Mesendoderm (in vitro differentiated cells): ENCODE results near the gene PKNOX2.

ENCODE experiments used
- DNase-seq: peaks from one replicate; pipeline ENCODE4 v3.0.0; 2013
- H2AK5ac ChIP-seq: 2 replicates; pipeline ENCODE4 v1.6.1; 2013; ENCODE audit warnings: low read length, inconsistent platforms
- H2BK120ac ChIP-seq: 2 replicates; pipeline ENCODE4 v1.6.1; 2013; ENCODE audit warnings: low read depth, mild to moderate bottlenecking, low read length, moderate library complexity, mixed read lengths
- H2BK15ac ChIP-seq: replicated peaks from 2 replicates; pipeline ENCODE4 v1.6.1; 2013; ENCODE audit warnings: low read depth, mild to moderate bottlenecking, moderate library complexity
- H2BK5ac ChIP-seq: 2 replicates; pipeline ENCODE4 v1.6.1; 2013; ENCODE audit warnings: low read length, inconsistent platforms
- H3K18ac ChIP-seq: 2 replicates; pipeline ENCODE4 v1.6.1; 2013; ENCODE audit warnings: mild to moderate bottlenecking, low read length, mixed read lengths
- H3K23ac ChIP-seq: one replicate; pipeline ENCODE4 v1.6.1; 2013; ENCODE audit warnings: low read length
- H3K27ac ChIP-seq: 2 replicates; pipeline ENCODE4 v1.5.1; 2013; ENCODE audit warnings: low read depth, mild to moderate bottlenecking, inconsistent platforms, low read length, moderate library complexity
- H3K27me3 ChIP-seq: 2 replicates; pipeline ENCODE4 v1.6.1; 2013; ENCODE audit warnings: low read length, control low read depth, mild to moderate bottlenecking, inconsistent platforms; ENCODE audit not compliant: insufficient read depth, poor library complexity
- H3K36me3 ChIP-seq: 2 replicates; pipeline ENCODE4 v1.6.1; 2013; ENCODE audit warnings: low read length, inconsistent platforms; ENCODE audit not compliant: control insufficient read depth, insufficient read depth
- H3K4ac ChIP-seq: one replicate; pipeline ENCODE4 v1.6.1; 2013; ENCODE audit warnings: low read depth, mild to moderate bottlenecking, low read length, moderate library complexity
- H3K4me1 ChIP-seq: 2 replicates; pipeline ENCODE4 v1.6.1; 2013; ENCODE audit warnings: low read depth, low read length, inconsistent platforms; ENCODE audit not compliant: control insufficient read depth
- H3K4me2 ChIP-seq: 2 replicates; pipeline ENCODE4 v1.6.1; 2013; ENCODE audit warnings: low read length
- H3K4me3 ChIP-seq: 2 replicates; pipeline ENCODE4 v1.5.1; 2013; ENCODE audit warnings: mild to moderate bottlenecking, low read length
- H3K56ac ChIP-seq: one replicate; pipeline ENCODE4 v1.6.1; 2013; ENCODE audit warnings: low read length
- H3K79me1 ChIP-seq: 2 replicates; pipeline ENCODE4 v1.6.1; 2013; ENCODE audit warnings: low read length, inconsistent platforms
- H3K79me2 ChIP-seq: 2 replicates; pipeline ENCODE4 v1.6.1; 2013; ENCODE audit warnings: mild to moderate bottlenecking, low read length; ENCODE audit not compliant: control insufficient read depth, insufficient read depth
- H3K9ac ChIP-seq: 2 replicates; pipeline ENCODE4 v1.6.1; 2013; ENCODE audit warnings: low read length, inconsistent platforms
- H4K5ac ChIP-seq: one replicate; pipeline ENCODE4 v1.6.1; 2013; ENCODE audit warnings: low read length
- H4K8ac ChIP-seq: one replicate; pipeline ENCODE4 v1.6.1; 2013; ENCODE audit warnings: low read depth, mild to moderate bottlenecking, control low read depth, low read length, moderate library complexity
- WGBS: extraction: QIAGEN DNeasy Blood & Tissue Kit; methylation state at CpG from one replicate; pipeline ENCODE4 v1.1.7; 2013; ENCODE audit warnings: low lambda C conversion rate, missing lambda C conversion rate; ENCODE audit not compliant: insufficient coverage; ENCODE audit errors: extremely low coverage; 5-methylcytosine and 5-hydroxymethylcytosine counted together

The PKNOX2 gene

GRCh38 chr11:125224391-125225021, 60.0 kb downstream of the PKNOX2 start:
- H3K4ac ChIP-seq = no peak overlapping the region
- H3K79me2 ChIP-seq = no peaks in the 10 kb centered on the region
- no peak overlapping the region for H2AK5ac ChIP-seq
- no peaks in the 10 kb centered on the region for H3K27me3 ChIP-seq
- WGBS = no CpG with 5 or more reads among the region's 15 CpGs
- no peak overlapping the region for H3K27ac ChIP-seq
- no peak overlapping the region for H3K23ac ChIP-seq
- H3K4me3 ChIP-seq = no peak overlapping the region
- H4K8ac ChIP-seq = no peak overlapping the region
- no peak overlapping the region for H3K4me2 ChIP-seq
- H3K9ac ChIP-seq = peak overlapping the region; percentile 10
- no peak overlapping the region for H3K18ac ChIP-seq
- no peak overlapping the region for H2BK15ac ChIP-seq
- DNase-seq = peak; percentile 77
- peaks cover 12% of the 10 kb centered on the region for H3K4me1 ChIP-seq
- peak overlapping the region; percentile 66 for H3K56ac ChIP-seq
- H4K5ac ChIP-seq = no peak overlapping the region
- no peak overlapping the region for H2BK5ac ChIP-seq
- no peaks in the 10 kb centered on the region for H3K36me3 ChIP-seq
- H3K79me1 ChIP-seq = no peaks in the 10 kb centered on the region
- H2BK120ac ChIP-seq = no peak overlapping the region

GRCh38 chr11:125225401-125225800, 60.9 kb downstream of the PKNOX2 start:
- Histone ChIP-seq H2AK5ac (no peak overlapping the region), H4K8ac (no peak overlapping the region), H3K4me2 (no peak overlapping the region), H3K23ac (no peak overlapping the region), H3K79me1 (no peaks in the 10 kb centered on the region), H2BK15ac (no peak overlapping the region), H3K79me2 (no peaks in the 10 kb centered on the region), H3K9ac (no peak overlapping the region), H3K36me3 (no peaks in the 10 kb centered on the region), H2BK5ac (no peak overlapping the region), H4K5ac (no peak overlapping the region), H3K4ac (no peak overlapping the region), H3K27ac (no peak overlapping the region), H2BK120ac (no peak overlapping the region), H3K56ac (no peak overlapping the region), H3K27me3 (no peaks in the 10 kb centered on the region), H3K4me3 (no peak overlapping the region), H3K18ac (no peak overlapping the region), H3K4me1 (peaks cover 12% of the 10 kb centered on the region)
- DNase-seq = no peak
- WGBS = no CpG with 5 or more reads among the region's 2 CpGs

DNA sequence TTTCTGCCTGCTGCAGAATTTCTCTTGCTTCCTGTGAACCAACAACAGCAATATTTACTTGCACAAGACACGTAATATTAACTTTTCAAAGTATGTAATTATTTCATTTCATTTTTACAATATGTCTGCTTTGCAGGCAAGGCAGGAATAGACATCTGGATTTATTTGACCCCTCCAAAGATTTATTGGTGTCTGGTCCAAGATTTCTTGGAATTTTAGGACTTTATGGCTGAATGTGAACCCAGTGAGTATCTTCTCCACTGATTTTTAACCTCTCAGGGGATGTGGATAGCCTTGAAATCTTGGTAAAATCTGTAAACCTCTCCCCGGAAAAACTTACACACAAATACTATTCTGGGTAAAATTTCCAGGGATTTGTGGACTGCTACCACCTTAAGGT, 61.5 kb downstream of the PKNOX2 start:
- WGBS = no CpG with 5 or more reads among the region's 2 CpGs
- Histone ChIP-seq H3K4me1 (peaks cover 12% of the 10 kb centered on the region), H4K5ac (no peak overlapping the region)

DNA sequence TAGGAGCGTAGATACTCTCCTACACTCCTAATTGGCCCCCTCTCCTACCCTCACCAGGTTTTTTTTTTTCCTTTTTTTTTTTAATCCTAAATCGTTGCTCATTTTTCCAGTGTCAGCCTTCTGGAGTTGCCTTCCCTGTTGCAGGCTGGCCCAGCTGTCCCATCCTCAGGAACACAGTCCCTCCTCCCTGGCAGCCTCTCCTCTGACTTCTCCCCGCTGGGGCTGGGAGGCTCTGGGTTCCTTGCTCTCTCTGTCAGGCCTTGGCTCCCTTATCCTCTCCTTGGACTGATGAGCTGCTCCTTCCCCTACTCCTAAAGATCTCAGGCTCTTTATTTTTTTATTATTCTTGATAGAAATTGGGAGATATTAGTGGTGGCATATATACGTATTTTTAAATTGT, 62.2 kb downstream of the PKNOX2 start:
- no peak overlapping the region for H3K56ac ChIP-seq
- no peaks in the 10 kb centered on the region for H3K79me1 ChIP-seq
- no peak overlapping the region for H2BK5ac ChIP-seq
- H3K9ac ChIP-seq = no peak overlapping the region
- H3K4ac ChIP-seq = no peak overlapping the region
- no peak overlapping the region for H3K4me3 ChIP-seq
- no peaks in the 10 kb centered on the region for H3K79me2 ChIP-seq
- no peaks in the 10 kb centered on the region for H3K27me3 ChIP-seq
- H3K4me1 ChIP-seq = peaks cover 12% of the 10 kb centered on the region
- no peak overlapping the region for H3K27ac ChIP-seq
- no peaks in the 10 kb centered on the region for H3K36me3 ChIP-seq
- no peak overlapping the region for H4K8ac ChIP-seq
- H3K18ac ChIP-seq = no peak overlapping the region
- no peak overlapping the region for H3K4me2 ChIP-seq
- WGBS = no CpG with 5 or more reads among the region's 4 CpGs
- no peak overlapping the region for H2BK120ac ChIP-seq
- no peak overlapping the region for H3K23ac ChIP-seq
- H4K5ac ChIP-seq = no peak overlapping the region
- H2BK15ac ChIP-seq = no peak overlapping the region
- DNase-seq = no peak
- no peak overlapping the region for H2AK5ac ChIP-seq

More for the DNA sequence above, 61.5 kb downstream of the PKNOX2 start:
- Histone ChIP-seq H4K8ac (no peak overlapping the region), H3K4me3 (no peak overlapping the region), H2BK5ac (no peak overlapping the region), H3K27me3 (no peaks in the 10 kb centered on the region), H3K18ac (no peak overlapping the region), H3K36me3 (no peaks in the 10 kb centered on the region), H2BK15ac (no peak overlapping the region), H2AK5ac (no peak overlapping the region), H2BK120ac (no peak overlapping the region), H3K79me2 (no peaks in the 10 kb centered on the region), H3K23ac (no peak overlapping the region), H3K79me1 (no peaks in the 10 kb centered on the region), H3K9ac (no peak overlapping the region), H3K4me2 (no peak overlapping the region), H3K27ac (no peak overlapping the region), H3K56ac (no peak overlapping the region), H3K4ac (no peak overlapping the region)
- no peak for DNase-seq

DNA sequence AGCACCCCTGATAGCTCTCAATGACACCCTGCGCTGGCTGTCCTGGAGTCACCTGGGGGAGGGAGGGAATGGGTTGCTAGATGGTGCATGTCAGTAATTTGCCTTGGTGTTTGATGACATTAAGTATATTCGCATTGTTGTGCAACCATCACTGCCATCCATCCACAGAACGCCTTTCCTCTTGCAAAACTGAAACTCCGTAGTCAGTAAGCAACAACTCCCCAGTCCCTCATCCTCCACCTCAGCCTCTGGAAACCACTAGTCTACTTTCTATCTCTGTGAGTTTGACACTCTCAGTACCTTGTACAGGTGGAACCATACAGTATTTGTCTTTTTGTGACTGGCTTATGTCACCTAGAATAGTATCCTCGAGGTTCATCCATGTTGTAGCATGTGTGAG, 62.6 kb downstream of the PKNOX2 start:
- H3K4me1 ChIP-seq = peaks cover 12% of the 10 kb centered on the region
- H3K4me2 ChIP-seq = no peak overlapping the region
- no peak for DNase-seq

GRCh38 chr11:125228445-125228844, 63.9 kb downstream of the PKNOX2 start:
- Histone ChIP-seq H4K5ac (no peak overlapping the region), H2BK15ac (no peak overlapping the region), H3K4me2 (no peak overlapping the region), H2AK5ac (no peak overlapping the region), H3K36me3 (no peaks in the 10 kb centered on the region), H3K27ac (no peak overlapping the region), H3K4me1 (peaks cover 12% of the 10 kb centered on the region), H3K27me3 (no peaks in the 10 kb centered on the region), H2BK120ac (no peak overlapping the region), H3K4ac (no peak overlapping the region), H3K79me2 (no peaks in the 10 kb centered on the region), H3K9ac (no peak overlapping the region), H4K8ac (no peak overlapping the region), H3K4me3 (no peak overlapping the region), H3K56ac (no peak overlapping the region), H3K79me1 (no peaks in the 10 kb centered on the region), H3K23ac (no peak overlapping the region), H3K18ac (no peak overlapping the region), H2BK5ac (no peak overlapping the region)
- DNase-seq = peak; percentile 61
- WGBS = no CpG with 5 or more reads among the region's 4 CpGs

More for the DNA sequence above, 62.6 kb downstream of the PKNOX2 start:
- WGBS = no CpG with 5 or more reads among the region's 5 CpGs
- Histone ChIP-seq H3K79me2 (no peaks in the 10 kb centered on the region), H3K79me1 (no peaks in the 10 kb centered on the region), H3K36me3 (no peaks in the 10 kb centered on the region), H3K23ac (no peak overlapping the region), H3K4me3 (no peak overlapping the region), H2BK120ac (no peak overlapping the region), H2BK15ac (no peak overlapping the region), H3K9ac (no peak overlapping the region), H3K18ac (no peak overlapping the region), H4K5ac (no peak overlapping the region), H3K4ac (no peak overlapping the region), H2BK5ac (no peak overlapping the region), H3K27me3 (no peaks in the 10 kb centered on the region), H2AK5ac (no peak overlapping the region), H3K27ac (no peak overlapping the region), H4K8ac (no peak overlapping the region), H3K56ac (no peak overlapping the region)
